MCF 10A (cell line): Measurements from ENCODE around the gene ETV4. TPM values are rescaled to one million over a fixed set of nuclear protein-coding genes. Genes with fewer than 3 reads are reported as not detected.

ENCODE experiments used
- BruUV-seq: library from RNA; stranded (reverse); fragments of 400-500 nt; replicated peaks from 2 replicates; lab custom pipeline; 2021; lab: Mats Ljungman, UMichigan
- CTCF ChIA-PET: fragments of 300-600 bp; sonication (Branson Sonifier 250); formaldehyde crosslinking; extraction: SDS; loops from one replicate; lab custom pipeline; 2021; ENCODE audit warnings: antibody characterized with exemption, inconsistent platforms; lab: Yijun Ruan, JAX
- POLR2A ChIA-PET: fragments of 300-600, 350-650 bp; sonication (Branson Sonifier 250); formaldehyde crosslinking; extraction: SDS; loops from one replicate; lab custom pipeline; 2020; ENCODE audit warnings: antibody characterized with exemption, inconsistent platforms; lab: Yijun Ruan, JAX
- DNase-seq: peaks from one replicate; pipeline ENCODE4 v3.0.0-alpha.2; 2018; ENCODE audit not compliant: unreplicated experiment
- H3K27ac Mint-ChIP-seq: one replicate; pipeline ENCODE4 v1.8.0; 2022; ENCODE audit warnings: mild to moderate bottlenecking, low read depth, mixed read lengths; ENCODE audit not compliant: unreplicated experiment
- H3K27me3 Mint-ChIP-seq: one replicate; pipeline ENCODE4 v1.8.0; 2022; ENCODE audit warnings: mixed read lengths; ENCODE audit not compliant: insufficient read depth, unreplicated experiment
- H3K36me3 Mint-ChIP-seq: one replicate; pipeline ENCODE4 v1.8.0; 2022; ENCODE audit warnings: mild to moderate bottlenecking, moderate library complexity, mixed read lengths; ENCODE audit not compliant: insufficient read depth, unreplicated experiment
- H3K4me1 Mint-ChIP-seq: one replicate; pipeline ENCODE4 v1.8.0; 2022; ENCODE audit warnings: mixed read lengths; ENCODE audit not compliant: insufficient read depth, unreplicated experiment
- H3K4me3 Mint-ChIP-seq: one replicate; pipeline ENCODE4 v1.8.0; 2022; ENCODE audit warnings: mild to moderate bottlenecking, moderate library complexity, mixed read lengths; ENCODE audit not compliant: unreplicated experiment
- H3K9me3 Mint-ChIP-seq: one replicate; pipeline ENCODE4 v1.8.0; 2022; ENCODE audit warnings: mixed read lengths; ENCODE audit not compliant: unreplicated experiment
- CTCF ChIP-seq: fragments of 200-600 bp; IDR thresholded peaks from one replicate; pipeline ENCODE4 v1.8.0; 2022; ENCODE audit warnings: antibody characterized with exemption, mild to moderate bottlenecking; ENCODE audit not compliant: unreplicated experiment
- intact Hi-C: fragments of 100-400 bp; cut with micrococcal nuclease; formaldehyde crosslinking; loops from 2 replicates; pipeline ENCODE4 v1.14.1; 2022
- total RNA-seq: library from RNA; stranded (reverse); gene quantifications from 2 replicates; pipeline ENCODE4 v1.2.3, GENCODE V29; 2022

ETV4 gene
- total RNA-seq, 1 experiment from 2014 or later, result 31.6 TPM

- intact Hi-C loops, result no loop called here
- TF ChIP-seq CTCF, result no peak
- no TSS peak for BruUV-seq
- Mint-ChIP-seq H3K27ac (no peak overlapping the region), H3K27me3 (no peaks in the 10 kb centered on the region), H3K4me1 (peaks cover 11% of the 10 kb centered on the region), H3K4me3 (no peak overlapping the region), H3K9me3 (no peaks in the 10 kb centered on the region), H3K36me3 (peaks cover 5% of the 10 kb centered on the region)
- DNase-seq, result no peak
- ChIA-PET POLR2A (no interaction called here), CTCF (no interaction called here)
These were observed 11.2 kb downstream of the ETV4 start for GRCh38 chr17:43534909-43535308.

DNA sequence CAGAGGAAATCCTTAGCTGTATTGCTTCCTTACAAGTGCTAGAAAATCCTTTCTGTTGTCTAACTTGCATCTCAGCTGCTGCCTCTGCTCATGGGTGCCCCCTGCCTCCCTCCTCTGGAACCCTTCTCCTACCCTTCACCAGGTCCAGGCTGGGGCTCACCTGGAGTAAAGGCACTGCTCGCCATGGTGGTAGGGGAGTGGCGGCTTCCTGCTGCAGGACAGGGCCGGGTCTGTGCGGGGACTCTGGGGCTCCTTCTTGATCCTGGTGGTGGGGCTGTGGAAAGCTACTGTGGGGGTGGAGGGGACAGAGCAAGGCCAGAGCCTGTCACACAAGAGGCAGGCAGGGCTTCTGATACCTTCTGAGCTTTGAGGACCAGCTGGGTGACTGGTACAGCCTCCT, 12.4 kb downstream of the ETV4 start:
- peaks cover 11% of the 10 kb centered on the region for H3K4me1 Mint-ChIP-seq
- H3K27ac Mint-ChIP-seq, result peak overlapping the region; percentile 47
- intact Hi-C loops, result no loop called here
- no peak for DNase-seq
- TF ChIP-seq CTCF, result no peak
- H3K9me3 Mint-ChIP-seq, result no peaks in the 10 kb centered on the region
- POLR2A ChIA-PET, result no interaction called here
- H3K27me3 Mint-ChIP-seq, result no peaks in the 10 kb centered on the region
- peaks cover under 1% of the 10 kb centered on the region for H3K36me3 Mint-ChIP-seq
- H3K4me3 Mint-ChIP-seq, result no peak overlapping the region
- CTCF ChIA-PET, result interaction anchor here (0.8 to 2.2 kb wide), 4 partner anchors 10 to 233 kb away, joined by 3 to 7 read pairs (median 4); no protein-coding TSS in a partner anchor
- no TSS peak for BruUV-seq

GRCh38 chr17:43532581-43532980, 13.6 kb downstream of the ETV4 start:
- H3K27me3 Mint-ChIP-seq, result no peaks in the 10 kb centered on the region
- intact Hi-C loops, result no loop called here
- H3K4me3 Mint-ChIP-seq, result no peak overlapping the region
- POLR2A ChIA-PET, result no interaction called here
- peaks cover 11% of the 10 kb centered on the region for H3K36me3 Mint-ChIP-seq
- CTCF ChIA-PET, result interaction anchor here (2.2 kb wide), 1 partner anchor 11 kb away, joined by 7 read pairs; no protein-coding TSS in a partner anchor
- BruUV-seq, result no TSS peak
- no peak for DNase-seq
- H3K4me1 Mint-ChIP-seq, result peaks cover 11% of the 10 kb centered on the region
- H3K27ac Mint-ChIP-seq, result peak overlapping the region; percentile 47
- H3K9me3 Mint-ChIP-seq, result no peaks in the 10 kb centered on the region
- TF ChIP-seq CTCF, result no peak

GRCh38 chr17:43531955-43532354, 14.2 kb downstream of the ETV4 start:
- no peak for TF ChIP-seq CTCF
- Mint-ChIP-seq H3K27ac (no peak overlapping the region), H3K4me1 (peaks cover 11% of the 10 kb centered on the region), H3K4me3 (no peak overlapping the region), H3K9me3 (no peaks in the 10 kb centered on the region), H3K36me3 (peaks cover 17% of the 10 kb centered on the region), H3K27me3 (no peaks in the 10 kb centered on the region)
- intact Hi-C loops, result no loop called here
- ChIA-PET POLR2A (interaction anchor here (0.6 kb wide), 1 partner anchor 168 kb away, joined by 3 read pairs; no protein-coding TSS in a partner anchor), CTCF (no interaction called here)
- BruUV-seq, result no TSS peak
- DNase-seq, result no peak
